GM18873 (cell line): ENCODE measurements around the gene S100A10.

Experiments
- ATAC-seq: cut with Tn5 transposase; IDR thresholded peaks from one replicate; pipeline ENCODE4 v1.9.1; 2021; ENCODE audit warnings: mild to moderate bottlenecking, moderate library complexity, moderate number of reproducible peaks; ENCODE audit not compliant: unreplicated experiment, low FRiP score

The S100A10 gene

GRCh38 chr1:151942882-151943281, 50.8 kb downstream of the S100A10 start:
- ATAC-seq = no peak

GRCh38 chr1:151940541-151940940, 53.1 kb downstream of the S100A10 start:
- no peak for ATAC-seq

DNA sequence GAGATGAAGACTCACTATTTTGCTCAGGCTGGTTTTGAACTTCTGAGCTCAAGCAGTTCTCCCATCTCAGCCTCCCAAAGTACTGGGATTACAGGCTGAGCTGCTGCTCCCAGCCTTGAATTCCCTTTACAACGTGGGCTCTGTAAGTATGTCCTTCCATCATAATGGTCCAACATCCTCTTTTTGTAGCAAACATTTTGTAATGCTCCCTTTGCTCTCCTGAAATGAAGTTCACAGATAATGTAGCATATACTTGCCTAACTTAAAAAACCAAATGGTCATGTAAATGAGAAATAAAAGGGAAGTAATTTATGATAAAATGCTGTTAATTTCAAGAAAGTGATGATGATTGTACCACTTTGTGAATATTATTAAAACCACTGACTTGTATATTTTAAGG, 53.9 kb downstream of the S100A10 start:
- ATAC-seq = no peak

- no peak for ATAC-seq
Measured at GRCh38 chr1:151939141-151939540, 54.5 kb downstream of the S100A10 start.

DNA sequence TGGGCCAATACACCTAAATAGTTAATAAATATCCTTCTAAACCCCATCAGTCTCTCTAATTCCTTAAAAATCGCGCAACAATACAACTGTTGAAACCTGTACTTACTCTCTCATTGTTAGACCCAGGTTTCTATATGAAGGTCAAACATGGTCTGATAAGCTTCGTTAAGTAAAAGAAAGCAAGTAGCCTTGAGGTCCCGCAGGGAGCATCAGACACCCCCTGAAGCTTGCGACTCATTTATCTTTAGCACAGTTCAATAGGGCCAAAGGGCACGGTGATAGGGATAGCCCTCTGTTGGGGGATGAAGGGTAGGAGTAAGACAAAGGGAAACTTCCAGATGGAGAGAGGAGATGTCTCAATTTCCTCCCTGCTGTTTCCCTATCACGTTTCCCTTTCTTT, 57.0 kb downstream of the S100A10 start:
- ATAC-seq = no peak

DNA sequence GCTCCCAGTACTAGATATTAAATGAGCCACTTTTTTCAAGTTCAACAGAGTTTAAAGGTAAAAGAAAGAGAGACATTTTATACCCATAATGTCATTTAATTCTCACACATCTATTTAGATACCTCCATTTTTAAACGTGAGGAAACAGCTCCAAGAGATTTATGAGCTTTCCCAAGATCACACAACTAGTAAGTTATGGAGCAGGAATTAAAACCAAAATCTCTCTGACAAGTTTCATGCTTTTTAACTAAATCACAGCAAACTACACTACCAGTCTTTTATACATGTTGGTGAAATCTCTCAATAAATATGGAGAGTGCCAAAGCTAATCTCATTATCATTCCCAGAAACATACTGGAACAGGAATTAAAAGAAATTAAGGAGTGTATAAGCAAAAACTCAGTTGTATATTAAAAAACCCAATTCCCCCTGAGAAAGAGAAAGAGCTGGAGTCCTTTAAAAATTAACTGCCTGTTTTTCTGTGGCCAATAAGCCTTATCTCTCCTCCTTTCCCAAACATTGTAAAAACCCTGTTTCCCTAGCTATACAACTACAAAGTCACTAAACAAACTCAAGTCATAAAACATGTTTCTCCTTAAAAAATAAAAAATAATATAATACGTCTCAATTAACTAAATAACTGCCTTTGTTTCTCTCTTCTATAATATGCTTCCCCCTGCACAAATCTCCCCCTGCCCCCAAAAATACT, 57.6 kb downstream of the S100A10 start:
- no peak for ATAC-seq

DNA sequence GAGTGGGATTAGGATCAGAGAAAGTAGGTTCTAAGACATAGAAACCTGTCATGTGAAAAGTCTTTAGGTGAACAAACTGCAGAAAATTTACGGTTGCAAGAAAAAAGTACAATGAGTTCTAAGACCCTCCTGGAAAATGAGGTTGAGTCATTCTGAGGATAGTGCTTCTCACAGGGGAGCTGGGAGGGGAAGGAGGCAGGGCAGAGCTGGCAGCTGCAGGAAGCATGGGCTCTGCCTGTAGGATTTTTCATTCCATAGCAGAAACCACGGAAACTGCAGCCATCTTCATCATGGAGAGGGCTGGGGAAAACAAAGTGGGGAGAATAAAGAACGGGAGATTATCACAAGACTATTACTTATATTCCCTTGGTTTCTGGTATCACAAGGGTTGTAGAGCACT, 58.5 kb downstream of the S100A10 start:
- ATAC-seq = no peak

DNA sequence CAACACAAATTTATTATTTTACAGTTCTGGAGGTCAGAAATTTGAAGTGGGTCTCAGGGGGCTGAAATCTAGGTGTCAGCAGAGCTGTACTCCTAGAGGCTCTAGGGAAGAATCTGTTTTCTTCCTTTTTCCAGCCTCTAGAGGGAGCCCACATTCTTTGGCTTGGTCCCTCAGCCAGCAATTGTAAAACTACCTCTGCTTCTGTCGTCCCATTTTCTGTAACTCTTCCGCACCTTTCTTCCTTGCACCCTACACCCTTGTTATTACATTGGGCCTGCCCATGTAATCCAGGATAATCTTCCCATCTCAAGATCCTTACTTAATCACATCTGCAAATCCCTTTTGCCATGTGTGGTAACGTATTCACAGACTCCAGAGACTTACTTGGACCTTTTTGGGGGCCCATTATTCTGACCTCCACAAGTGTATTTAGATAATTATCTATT, 59.6 kb downstream of the S100A10 start:
- no peak for ATAC-seq
